IMR-90 (cell line): ENCODE results near the gene TEX13A.

ENCODE experiments used
- ELK1 ChIP-seq: fragments of 150-350 bp; IDR thresholded peaks from 2 replicates; pipeline ENCODE4 v1.6.1; 2016; ENCODE audit warnings: low read depth, mild to moderate bottlenecking, low read length, moderate library complexity, borderline replicate concordance
- POLR2A ChIP-seq: IDR thresholded peaks from 2 replicates; pipeline ENCODE4 v1.6.1; 2012; ENCODE audit warnings: mild to moderate bottlenecking, low read depth, low read length
- TF ChIP-seq, protein P1 (sequence below): conservative IDR thresholded peaks from 2 replicates; pipeline ENCODE4 v1.5.1; 2012; ENCODE audit warnings: mild to moderate bottlenecking, low read depth, low read length, improper control_type of control experiment

GRCh38 chrX:105191878-105192277 is 28.6 kb downstream of the TEX13A start:
- TF ChIP-seq ELK1 (no peak), POLR2A (no peak)
- TF ChIP-seq, protein P1, sequence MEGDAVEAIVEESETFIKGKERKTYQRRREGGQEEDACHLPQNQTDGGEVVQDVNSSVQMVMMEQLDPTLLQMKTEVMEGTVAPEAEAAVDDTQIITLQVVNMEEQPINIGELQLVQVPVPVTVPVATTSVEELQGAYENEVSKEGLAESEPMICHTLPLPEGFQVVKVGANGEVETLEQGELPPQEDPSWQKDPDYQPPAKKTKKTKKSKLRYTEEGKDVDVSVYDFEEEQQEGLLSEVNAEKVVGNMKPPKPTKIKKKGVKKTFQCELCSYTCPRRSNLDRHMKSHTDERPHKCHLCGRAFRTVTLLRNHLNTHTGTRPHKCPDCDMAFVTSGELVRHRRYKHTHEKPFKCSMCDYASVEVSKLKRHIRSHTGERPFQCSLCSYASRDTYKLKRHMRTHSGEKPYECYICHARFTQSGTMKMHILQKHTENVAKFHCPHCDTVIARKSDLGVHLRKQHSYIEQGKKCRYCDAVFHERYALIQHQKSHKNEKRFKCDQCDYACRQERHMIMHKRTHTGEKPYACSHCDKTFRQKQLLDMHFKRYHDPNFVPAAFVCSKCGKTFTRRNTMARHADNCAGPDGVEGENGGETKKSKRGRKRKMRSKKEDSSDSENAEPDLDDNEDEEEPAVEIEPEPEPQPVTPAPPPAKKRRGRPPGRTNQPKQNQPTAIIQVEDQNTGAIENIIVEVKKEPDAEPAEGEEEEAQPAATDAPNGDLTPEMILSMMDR: no peak; the same call in 1 of the 2 replicates
